Gastroesophageal sphincter (tissue), 3 donors: ENCODE data around the gene MYO5A.

Experiments
- EP300 ChIP-seq: sonication (generic); formaldehyde crosslinking; IDR thresholded peaks from one replicate; pipeline ENCODE4 v1.6.1; 2017; ENCODE audit warnings: antibody characterized with exemption, mild to moderate bottlenecking
- TF ChIP-seq, protein P1 (sequence below), 4 experiments: fragments of 200-600 bp in 2 of 4; fragments of 450-650 bp in 2 of 4; sonication (generic) in 1 of 4; IDR thresholded peaks; one replicate each; pipeline ENCODE4 v1.5.1; 2017 to 2019; ENCODE audit warnings: antibody characterized with exemption in 4 of 4, mild to moderate bottlenecking in 2 of 4, moderate library complexity in 2 of 4

DNA sequence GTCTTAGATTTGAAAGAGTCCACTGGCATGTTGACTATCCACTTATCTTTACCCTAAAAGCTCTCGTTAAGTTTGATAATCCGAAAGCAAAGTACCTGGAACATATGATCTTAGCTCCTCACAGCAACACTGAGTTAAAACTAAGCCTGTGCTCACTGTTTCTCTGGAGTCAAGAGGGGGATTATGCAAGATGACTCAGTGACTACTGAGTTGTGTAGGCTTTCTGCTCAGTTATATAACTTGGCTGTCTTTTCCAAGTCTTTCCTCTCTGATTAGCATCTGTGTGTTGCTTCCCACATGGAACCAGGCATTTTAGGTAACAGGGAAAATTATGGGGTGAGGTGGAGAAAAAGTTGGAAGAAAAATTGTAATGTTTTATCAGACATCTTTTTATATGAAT lies 201.9 kb downstream of the MYO5A start:
- TF ChIP-seq, protein P1, sequence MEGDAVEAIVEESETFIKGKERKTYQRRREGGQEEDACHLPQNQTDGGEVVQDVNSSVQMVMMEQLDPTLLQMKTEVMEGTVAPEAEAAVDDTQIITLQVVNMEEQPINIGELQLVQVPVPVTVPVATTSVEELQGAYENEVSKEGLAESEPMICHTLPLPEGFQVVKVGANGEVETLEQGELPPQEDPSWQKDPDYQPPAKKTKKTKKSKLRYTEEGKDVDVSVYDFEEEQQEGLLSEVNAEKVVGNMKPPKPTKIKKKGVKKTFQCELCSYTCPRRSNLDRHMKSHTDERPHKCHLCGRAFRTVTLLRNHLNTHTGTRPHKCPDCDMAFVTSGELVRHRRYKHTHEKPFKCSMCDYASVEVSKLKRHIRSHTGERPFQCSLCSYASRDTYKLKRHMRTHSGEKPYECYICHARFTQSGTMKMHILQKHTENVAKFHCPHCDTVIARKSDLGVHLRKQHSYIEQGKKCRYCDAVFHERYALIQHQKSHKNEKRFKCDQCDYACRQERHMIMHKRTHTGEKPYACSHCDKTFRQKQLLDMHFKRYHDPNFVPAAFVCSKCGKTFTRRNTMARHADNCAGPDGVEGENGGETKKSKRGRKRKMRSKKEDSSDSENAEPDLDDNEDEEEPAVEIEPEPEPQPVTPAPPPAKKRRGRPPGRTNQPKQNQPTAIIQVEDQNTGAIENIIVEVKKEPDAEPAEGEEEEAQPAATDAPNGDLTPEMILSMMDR (IDR thresholded peaks at IDR 0.05): no peak
- no peak for TF ChIP-seq EP300
